Small intestine (tissue), 7 donors: ENCODE measurements around the gene THRB. TPM values are rescaled to one million over a fixed set of nuclear protein-coding genes. Genes with fewer than 3 reads are reported as not detected.

Experiments
- DNase-seq, 2 donors: peaks; one replicate each; pipeline versions ENCODE4 v3.0.0 to v3.0.0-alpha.2; 2013
- FAIRE-seq: peaks from 2 replicates; lab custom pipeline; 2012; peaks lifted over from hg19 to GRCh38; lab: Jason Lieb, UNC
- H3K27ac ChIP-seq, 3 donors: one replicate each; pipeline ENCODE4 v1.5.1; 2013; ENCODE audit warnings: low read length in 2 of 3, mild to moderate bottlenecking in 2 of 3, control low read depth in 1 of 3, inconsistent platforms in 1 of 3, low read depth in 1 of 3, moderate library complexity in 1 of 3
- H3K27me3 ChIP-seq, 3 donors: one replicate each; pipeline ENCODE4 v1.6.1; 2013; ENCODE audit warnings: low read length in 3 of 3, inconsistent platforms in 1 of 3; ENCODE audit not compliant: control insufficient read depth in 3 of 3, insufficient read depth in 3 of 3
- H3K36me3 ChIP-seq, 3 donors: one replicate each; pipeline ENCODE4 v1.6.1; 2013; ENCODE audit warnings: low read length in 3 of 3, inconsistent platforms in 1 of 3, low read depth in 1 of 3, mild to moderate bottlenecking in 1 of 3, moderate library complexity in 1 of 3; ENCODE audit not compliant: control insufficient read depth in 3 of 3, insufficient read depth in 2 of 3
- H3K4me1 ChIP-seq, 3 donors: one replicate each; pipeline ENCODE4 v1.6.1; 2013; ENCODE audit warnings: low read length in 2 of 3, inconsistent platforms in 1 of 3, low read depth in 1 of 3, mild to moderate bottlenecking in 1 of 3, moderate library complexity in 1 of 3; ENCODE audit not compliant: control insufficient read depth in 3 of 3, insufficient read depth in 2 of 3
- H3K4me3 ChIP-seq, 3 donors: one replicate each; pipeline ENCODE4 v1.5.1; 2013; ENCODE audit warnings: low read length in 3 of 3, control low read depth in 1 of 3, inconsistent platforms in 1 of 3, low read depth in 1 of 3, mild to moderate bottlenecking in 1 of 3, moderate library complexity in 1 of 3
- H3K9me3 ChIP-seq, 2 donors: one replicate each; pipeline ENCODE4 v1.6.1; 2013; ENCODE audit warnings: low read depth in 1 of 2, low read length in 1 of 2; ENCODE audit not compliant: control insufficient read depth in 2 of 2, insufficient read depth in 1 of 2
- WGBS, 3 donors: extraction: QIAGEN DNeasy Blood & Tissue Kit; methylation state at CpG; one replicate each; pipeline ENCODE4 v1.1.7; 2013; 5-methylcytosine and 5-hydroxymethylcytosine counted together
- polyA plus RNA-seq, 4 donors: library from polyadenylated mRNA; stranded (reverse) in 3 of 4; unstranded in 1 of 4; fragments of 200-250 nt in 3 of 4; fragments of 120-200 nt in 1 of 4; gene quantifications; one replicate each; pipeline versions ENCODE4 v1.2.1 to v1.2.3, GENCODE V29; 2013
- donor health status: healthy with polysubstance abuse.
- donor health status: control.
- donor health status: control.
- donor health status: Bipolar disorder and iron deficiency.
- donor health status: healthy.

Gene THRB
- polyA plus RNA-seq, 4 donors, result 3.2 to 46.1 (median 4.4) TPM

DNA sequence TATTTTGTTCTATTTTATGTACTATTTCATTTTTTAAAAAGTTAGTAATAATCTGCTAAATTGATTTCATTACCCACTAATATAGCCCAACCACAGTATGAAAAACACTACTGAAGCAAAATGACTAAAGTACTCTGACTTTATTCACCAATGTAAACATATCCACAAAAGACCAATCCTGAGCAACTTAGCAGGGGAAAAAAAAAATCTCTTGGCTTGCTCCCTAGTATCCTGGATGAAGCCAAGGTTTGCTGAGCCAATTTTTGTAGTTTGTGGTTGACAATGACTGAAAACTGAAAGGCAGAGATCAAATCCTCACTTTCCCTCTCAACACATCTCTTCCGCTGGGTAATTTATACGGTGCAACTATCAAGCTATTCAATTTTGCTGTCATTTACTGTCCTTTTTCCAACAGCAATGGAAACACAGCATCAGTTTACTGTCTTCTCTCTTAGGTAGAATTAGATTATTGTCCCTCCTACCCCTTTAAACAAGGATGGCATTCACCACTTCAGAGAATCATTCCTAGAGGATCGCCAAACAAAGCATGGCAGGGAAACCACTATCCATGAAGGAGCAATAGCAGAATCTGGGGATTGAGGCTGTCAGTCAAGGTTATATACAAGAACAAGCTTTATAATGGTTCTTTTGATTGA, 149.7 kb downstream of the THRB start:
- Histone ChIP-seq H3K27me3 (no peaks in the 10 kb centered on the region), H3K9me3 (peaks cover 0 to 4% of the 10 kb centered on the region in 2 donors), H3K36me3 (peaks cover 0 to 8% (median 0%) of the 10 kb centered on the region in 3 donors), H3K4me3 (no peak overlapping the region), H3K27ac (no peak overlapping the region), H3K4me1 (no peaks in the 10 kb centered on the region)
- DNase-seq (no peak), FAIRE-seq (no peak)
- WGBS, 3 donors, result 66 to 83% (median 83%) methylated on average over 3 of the region's 3 CpGs

DNA sequence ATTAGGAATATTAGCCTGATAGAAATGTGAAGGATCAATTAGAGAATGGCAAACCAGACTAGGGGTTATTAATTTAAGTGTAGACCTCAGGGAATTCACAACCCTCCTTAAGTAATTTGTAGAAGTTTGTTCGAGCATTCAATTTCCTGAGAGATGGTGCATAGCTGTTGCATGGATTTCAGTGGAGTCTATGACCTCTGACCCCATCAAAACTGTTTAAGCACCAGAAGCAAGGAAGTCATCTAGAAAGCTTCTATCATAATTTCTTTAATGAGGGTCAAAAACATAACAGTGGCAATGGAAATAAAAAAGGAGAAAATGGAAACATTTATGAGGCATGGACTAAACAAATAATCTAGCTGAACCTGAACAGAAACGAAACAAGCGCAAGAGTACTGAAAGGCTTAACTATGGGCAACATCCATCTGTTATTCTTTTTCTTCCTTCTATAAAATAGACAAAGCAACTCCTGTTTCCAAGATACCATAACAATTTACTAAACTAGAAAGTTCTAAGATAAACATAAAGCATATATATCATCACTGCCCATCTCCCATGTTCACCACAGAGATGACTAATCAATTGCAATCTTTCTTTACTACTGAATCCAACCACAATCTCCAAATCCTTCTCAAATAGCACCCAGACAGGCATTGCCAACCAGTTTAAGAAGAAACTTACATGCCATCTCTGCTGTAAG, 151.4 kb downstream of the THRB start:
- H3K36me3 ChIP-seq, result peaks cover 0 to 5% (median 0%) of the 10 kb centered on the region in 3 donors
- H3K4me1 ChIP-seq, result peaks cover 0 to 11% (median 0%) of the 10 kb centered on the region in 3 donors
- DNase-seq (no peak), FAIRE-seq (no peak)
- H3K9me3 ChIP-seq, result peaks cover 0 to 4% of the 10 kb centered on the region in 2 donors
- WGBS, 3 donors, result 85 to 87% (median 86%) methylated on average over 3 of the region's 3 CpGs
- no peak overlapping the region for H3K27ac ChIP-seq
- H3K4me3 ChIP-seq, result no peak overlapping the region
- H3K27me3 ChIP-seq, result no peaks in the 10 kb centered on the region

DNA sequence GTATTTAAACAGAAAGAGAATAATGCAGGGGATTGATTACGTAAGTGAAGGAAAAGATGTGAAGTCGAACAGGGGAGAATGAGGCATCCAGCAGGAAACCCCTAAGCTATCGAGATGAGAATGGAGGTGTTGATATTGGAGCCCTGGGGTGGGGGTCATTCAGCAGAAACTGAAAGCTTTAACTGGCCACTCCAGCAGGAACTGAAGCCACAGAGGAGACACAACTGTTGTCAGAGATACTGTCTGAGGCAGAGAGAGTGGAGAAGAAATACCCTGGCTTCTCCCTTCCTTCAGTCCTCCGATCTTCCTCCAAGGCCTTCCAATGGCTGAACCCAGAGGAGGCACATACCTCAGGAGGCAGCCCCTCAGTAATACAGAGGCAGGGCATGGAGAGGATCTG, 152.4 kb downstream of the THRB start:
- Histone ChIP-seq H3K4me1 (peaks cover 0 to 11% (median 0%) of the 10 kb centered on the region in 3 donors), H3K27ac (no peak overlapping the region), H3K9me3 (peaks cover 0 to 4% of the 10 kb centered on the region in 2 donors), H3K36me3 (peaks cover 0 to 8% (median 0%) of the 10 kb centered on the region in 3 donors), H3K4me3 (no peak overlapping the region), H3K27me3 (no peaks in the 10 kb centered on the region)
- WGBS, 3 donors, result 93 to 99% (median 96%) methylated on average over 4 of the region's 4 CpGs
- FAIRE-seq (no peak), DNase-seq (no peak)

DNA sequence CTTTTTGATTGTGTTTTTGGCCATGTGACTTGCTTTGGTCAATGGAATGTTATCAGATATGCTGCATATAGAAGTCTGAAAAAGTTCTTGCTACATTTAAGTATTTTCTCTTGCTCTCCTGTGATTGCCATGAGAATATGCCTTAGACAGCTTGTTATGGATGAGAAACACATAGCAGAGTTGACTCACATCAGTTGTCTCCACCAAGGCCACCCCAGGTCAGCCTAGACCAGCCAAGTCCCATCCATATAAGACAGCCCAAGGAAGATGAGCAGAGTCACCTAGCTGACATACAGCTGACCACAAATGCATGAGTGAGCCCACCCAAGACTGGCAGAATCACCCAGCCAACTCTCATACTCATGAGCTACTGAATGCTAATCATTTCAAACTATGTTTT, 153.0 kb downstream of the THRB start:
- H3K9me3 ChIP-seq, result peaks cover 0 to 4% of the 10 kb centered on the region in 2 donors
- no peak for DNase-seq
- H3K4me1 ChIP-seq, result peaks cover 0 to 11% (median 0%) of the 10 kb centered on the region in 3 donors
- H3K4me3 ChIP-seq, result no peak overlapping the region
- no peak overlapping the region for H3K27ac ChIP-seq
- H3K36me3 ChIP-seq, result peaks cover 0 to 8% (median 0%) of the 10 kb centered on the region in 3 donors
- H3K27me3 ChIP-seq, result no peaks in the 10 kb centered on the region
- FAIRE-seq, result no peak

DNA sequence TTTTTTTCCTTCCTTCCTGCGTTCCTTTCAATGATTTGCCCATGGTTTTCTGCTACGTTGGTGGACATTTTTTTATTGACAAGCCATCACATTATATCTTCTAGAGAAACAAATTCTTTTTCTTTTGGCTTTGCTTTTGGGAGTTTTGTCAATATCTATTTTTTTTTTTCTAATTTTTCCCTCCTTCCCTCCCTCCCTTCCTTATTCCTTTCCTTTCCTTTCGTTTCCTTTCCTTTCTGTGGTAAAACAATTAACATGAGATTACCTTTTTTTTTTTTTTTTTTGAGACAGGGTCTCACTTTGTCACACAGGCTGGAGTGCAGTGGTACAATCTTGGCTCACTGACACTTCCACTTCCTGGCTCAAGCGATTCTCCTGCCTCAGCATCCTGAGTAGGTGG, 153.7 kb downstream of the THRB start:
- H3K27me3 ChIP-seq, result no peaks in the 10 kb centered on the region
- H3K27ac ChIP-seq, result no peak overlapping the region
- H3K4me3 ChIP-seq, result no peak overlapping the region
- H3K4me1 ChIP-seq, result peaks cover 0 to 11% (median 0%) of the 10 kb centered on the region in 3 donors
- H3K36me3 ChIP-seq, result peaks cover 0 to 11% (median 2%) of the 10 kb centered on the region in 3 donors
- no peak for DNase-seq
- FAIRE-seq, result no peak
- peaks cover 0 to 4% of the 10 kb centered on the region in 2 donors for H3K9me3 ChIP-seq
- 84% methylated on average over 4 of the region's 4 CpGs for WGBS, 3 donors

DNA sequence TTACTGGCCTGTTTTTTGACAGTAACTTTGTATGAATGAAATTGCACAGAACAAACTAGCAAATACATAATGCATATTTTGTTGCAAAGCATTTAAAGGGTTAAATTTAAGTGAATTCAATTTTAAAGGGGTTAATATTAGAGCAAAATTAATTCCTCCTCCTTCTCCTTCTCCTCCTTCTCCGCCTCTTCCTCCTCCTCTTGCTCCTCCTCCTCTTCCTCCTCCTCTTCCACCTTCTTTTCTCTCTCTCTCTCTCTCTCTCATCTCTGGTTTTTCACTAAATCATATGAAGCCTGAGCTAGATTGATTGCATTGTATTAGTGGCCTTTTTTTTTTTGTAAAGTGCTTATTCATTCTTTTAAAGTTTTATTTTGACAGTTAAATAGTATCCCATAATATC, 154.5 kb downstream of the THRB start:
- Histone ChIP-seq H3K9me3 (peaks cover 0 to 4% of the 10 kb centered on the region in 2 donors), H3K4me1 (peaks cover 0 to 11% (median 0%) of the 10 kb centered on the region in 3 donors), H3K27ac (no peak overlapping the region), H3K27me3 (no peaks in the 10 kb centered on the region), H3K36me3 (peaks cover 0 to 14% (median 2%) of the 10 kb centered on the region in 3 donors), H3K4me3 (no peak overlapping the region)
- FAIRE-seq (no peak), DNase-seq (no peak)
- 79 to 86% (median 82%) methylated on average over 1 of the region's 1 CpG for WGBS, 3 donors

DNA sequence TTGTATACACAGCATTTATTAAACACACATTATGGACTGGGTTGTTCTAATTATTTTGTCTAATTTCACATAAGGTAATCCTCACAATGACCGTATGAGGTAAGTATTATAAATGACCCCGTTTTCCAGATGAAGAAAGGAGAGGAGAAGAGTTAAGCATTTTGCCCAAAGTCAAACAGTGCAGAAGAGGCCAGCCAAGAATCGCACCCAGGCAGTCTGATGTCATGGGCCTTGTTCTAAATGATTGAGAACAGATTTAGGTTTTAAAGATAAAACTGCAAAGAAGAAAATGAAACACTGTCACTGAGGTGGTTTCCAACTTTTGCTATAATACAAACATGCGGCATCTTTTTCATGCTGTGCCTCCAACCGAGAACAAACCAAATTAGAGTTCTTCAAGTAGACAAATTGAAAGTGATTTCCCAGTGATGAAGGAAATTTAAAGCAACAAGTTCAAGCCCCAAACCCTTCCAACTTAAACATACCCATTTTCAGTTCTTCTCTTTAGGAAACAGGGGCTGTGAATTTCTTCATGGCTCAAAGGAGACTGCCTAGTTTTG, 155.3 kb downstream of the THRB start:
- Histone ChIP-seq H3K4me3 (no peak overlapping the region), H3K4me1 (peaks cover 0 to 11% (median 0%) of the 10 kb centered on the region in 3 donors), H3K27me3 (no peaks in the 10 kb centered on the region), H3K27ac (no peak overlapping the region), H3K36me3 (peaks cover 0 to 20% (median 2%) of the 10 kb centered on the region in 3 donors), H3K9me3 (peaks cover 0 to 4% of the 10 kb centered on the region in 2 donors)
- 69 to 90% (median 81%) methylated on average over 5 of the region's 5 CpGs for WGBS, 3 donors
- no peak for FAIRE-seq
- DNase-seq, result no peak

DNA sequence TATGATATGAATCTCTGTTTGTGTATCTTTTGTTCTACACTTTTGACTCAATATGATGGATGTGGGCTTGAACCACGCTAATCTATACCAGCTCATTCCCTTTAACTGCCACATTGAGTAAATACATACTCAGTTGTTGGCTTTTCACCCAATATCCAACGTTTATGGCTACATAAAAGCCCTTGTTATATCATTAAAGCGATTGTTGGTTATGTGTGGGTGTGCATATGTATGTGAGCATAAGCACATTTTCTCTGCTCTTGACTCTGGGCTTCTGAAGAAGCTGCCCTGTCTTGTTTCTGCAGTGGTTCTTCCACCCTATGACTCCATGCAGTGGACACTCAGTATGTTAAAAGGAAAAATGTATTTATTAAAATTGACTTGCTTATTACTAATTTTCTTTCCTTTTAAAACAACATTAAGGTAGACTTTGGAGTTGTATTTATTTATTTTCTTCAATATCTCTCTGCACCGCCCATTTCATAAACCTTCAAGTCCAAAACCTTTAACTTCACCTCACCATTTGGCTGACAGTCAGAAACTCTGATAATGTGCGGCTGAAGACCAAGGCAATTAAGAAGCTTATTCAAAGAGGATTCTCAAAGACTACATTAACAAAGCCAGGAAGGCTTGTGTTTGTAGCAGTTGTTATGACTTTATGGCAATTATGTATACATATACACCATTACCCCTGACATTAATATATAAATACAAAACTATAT, 156.1 kb downstream of the THRB start:
- H3K9me3 ChIP-seq, result peaks cover 0 to 4% of the 10 kb centered on the region in 2 donors
- H3K36me3 ChIP-seq, result peaks cover 0 to 23% (median 2%) of the 10 kb centered on the region in 3 donors
- no peaks in the 10 kb centered on the region for H3K27me3 ChIP-seq
- DNase-seq, result peak in 1 of 2 donors; percentile 27
- peaks cover 0 to 11% (median 0%) of the 10 kb centered on the region in 3 donors for H3K4me1 ChIP-seq
- no peak overlapping the region for H3K4me3 ChIP-seq
- WGBS, 3 donors, result 16 to 54% (median 26%) methylated on average over 5 of the region's 5 CpGs
- H3K27ac ChIP-seq, result no peak overlapping the region
- no peak for FAIRE-seq
